Smooth muscle cell (in vitro differentiated cells): Measurements from ENCODE around the gene CDO1. TPM values are rescaled to one million over a fixed set of nuclear protein-coding genes. Genes with fewer than 3 reads are reported as not detected.

ENCODE experiments used
- DNase-seq: peaks from one replicate; lab custom pipeline; 2025; ENCODE audit not compliant: unreplicated experiment; lab: John Stamatoyannopoulos, UW
- H2AFZ ChIP-seq: fragments of 200-600 bp; sonication (generic); 2 replicates; pipeline ENCODE4 v1.6.0; 2016; ENCODE audit warnings: antibody characterized with exemption, low read depth, mild to moderate bottlenecking
- H3F3A ChIP-seq: fragments of 200-600 bp; sonication (generic); 2 replicates; pipeline ENCODE4 v1.6.0; 2017; ENCODE audit warnings: antibody characterized with exemption, low read depth
- H3K27ac ChIP-seq: fragments of 200-600 bp; sonication (generic); 2 replicates; pipeline ENCODE4 v1.5.1; 2016; ENCODE audit warnings: low read depth, mild to moderate bottlenecking
- H3K27me3 ChIP-seq: fragments of 200-600 bp; sonication (generic); 2 replicates; pipeline ENCODE4 v1.6.1; 2016; ENCODE audit warnings: low read depth, mild to moderate bottlenecking
- H3K36me3 ChIP-seq: fragments of 200-600 bp; sonication (generic); 2 replicates; pipeline ENCODE4 v1.5.1; 2016; ENCODE audit warnings: low read depth
- H3K4me1 ChIP-seq: fragments of 200-600 bp; sonication (generic); 2 replicates; pipeline ENCODE4 v1.5.1; 2016; ENCODE audit warnings: low read depth
- H3K4me2 ChIP-seq: fragments of 200-600 bp; sonication (generic); 2 replicates; pipeline ENCODE4 v1.6.0; 2016; ENCODE audit warnings: mild to moderate bottlenecking
- H3K4me3 ChIP-seq: fragments of 200-600 bp; sonication (generic); 2 replicates; pipeline ENCODE4 v1.5.1; 2016; ENCODE audit warnings: mild to moderate bottlenecking
- H3K79me2 ChIP-seq: fragments of 200-600 bp; sonication (generic); 2 replicates; pipeline ENCODE4 v1.6.0; 2016; ENCODE audit warnings: low read depth, mild to moderate bottlenecking
- H3K9ac ChIP-seq: fragments of 200-600 bp; sonication (generic); 2 replicates; pipeline ENCODE4 v1.6.0; 2016; ENCODE audit warnings: low read depth
- H3K9me3 ChIP-seq: fragments of 200-600 bp; sonication (generic); replicated peaks from 2 replicates; pipeline ENCODE4 v1.5.1; 2016; ENCODE audit warnings: low read depth
- H4K20me1 ChIP-seq: fragments of 200-600 bp; sonication (generic); 2 replicates; pipeline ENCODE4 v1.6.0; 2016; ENCODE audit warnings: low read depth
- WGBS: methylation state at CpG from one replicate; pipeline ENCODE4 v1.1.7; 2016; ENCODE audit warnings: low lambda C conversion rate; 5-methylcytosine and 5-hydroxymethylcytosine counted together
- polyA plus RNA-seq: library from polyadenylated mRNA; unstranded; fragments of >200 nt; fragmentation: Nextera tagmentation; extraction: Ambion mirVana; gene quantifications from 2 replicates; pipeline ENCODE4 v1.2.1, GENCODE V29; 2016
- total RNA-seq: library from RNA; depleted of rRNA; stranded (reverse); fragments of >200 nt; gene quantifications from 2 replicates; pipeline ENCODE4 v1.2.3, GENCODE V29; 2014
- TF ChIP-seq, protein P1 (sequence below): fragments of 200-600 bp; sonication (generic); IDR thresholded peaks from 2 replicates; pipeline ENCODE4 v1.5.1; 2017; ENCODE audit warnings: borderline replicate concordance, mild to moderate bottlenecking, antibody characterized with exemption; ENCODE audit not compliant: insufficient read depth, poor library complexity, severe bottlenecking

Gene CDO1
- total and polyA plus RNA-seq, 2 experiments from 2014 or later, result 26.3 to 48.4 TPM

DNA sequence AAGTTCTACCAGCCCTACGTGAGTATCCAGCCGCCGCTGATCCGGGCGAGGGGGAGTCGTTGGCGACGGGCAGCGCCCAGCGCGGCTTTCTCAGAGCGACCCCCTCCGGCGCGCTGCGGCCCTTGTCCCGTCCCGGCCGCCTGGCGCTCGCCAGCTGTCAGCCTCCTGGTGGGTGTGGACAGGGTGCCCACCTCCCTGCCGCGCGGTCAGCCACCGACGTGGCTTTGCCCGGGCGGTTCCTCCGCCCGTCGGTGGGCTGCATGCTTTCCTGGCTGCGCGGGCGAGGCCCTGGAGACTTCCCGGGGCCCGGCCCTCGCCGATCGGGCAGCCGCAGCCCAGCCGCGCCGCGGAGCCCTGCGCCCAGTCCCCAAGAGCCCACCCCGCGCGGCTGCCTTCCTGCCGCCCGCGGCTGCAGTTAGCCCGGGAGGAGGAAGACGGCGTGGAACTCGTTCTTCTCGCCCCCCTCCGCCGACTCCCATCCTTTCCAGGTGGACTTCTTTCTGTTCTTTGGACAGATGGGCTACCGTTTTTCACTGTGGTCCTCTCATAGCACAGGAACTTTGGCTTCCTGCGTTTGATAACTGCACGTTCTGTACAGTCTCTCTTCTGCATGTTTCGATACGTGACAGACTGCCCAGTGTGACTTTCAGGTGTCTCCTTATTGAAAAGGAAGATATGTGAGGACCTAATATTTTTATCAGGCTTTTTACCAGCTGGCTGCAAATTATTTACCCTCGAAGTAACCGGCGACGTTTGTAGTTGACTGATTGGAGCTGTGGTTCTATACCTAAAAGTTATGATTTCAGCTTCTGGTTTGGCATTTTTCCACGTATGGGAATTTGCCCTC, 25.9 kb upstream of the CDO1 start:
- Histone ChIP-seq H3K4me1 (peaks cover 15% of the 10 kb centered on the region), H3K36me3 (no peaks in the 10 kb centered on the region), H3K27ac (peak overlapping the region; percentile 87), H3K9ac (peak overlapping the region; percentile 92), H4K20me1 (peaks cover 83% of the 10 kb centered on the region), H3K79me2 (peaks cover 95% of the 10 kb centered on the region), H3K27me3 (no peaks in the 10 kb centered on the region), H2AFZ (peak overlapping the region; percentile 84), H3F3A (no peaks in the 10 kb centered on the region), H3K4me3 (peak overlapping the region; percentile 96), H3K4me2 (peak overlapping the region; percentile 85), H3K9me3 (no peaks in the 10 kb centered on the region)
- TF ChIP-seq, protein P1, sequence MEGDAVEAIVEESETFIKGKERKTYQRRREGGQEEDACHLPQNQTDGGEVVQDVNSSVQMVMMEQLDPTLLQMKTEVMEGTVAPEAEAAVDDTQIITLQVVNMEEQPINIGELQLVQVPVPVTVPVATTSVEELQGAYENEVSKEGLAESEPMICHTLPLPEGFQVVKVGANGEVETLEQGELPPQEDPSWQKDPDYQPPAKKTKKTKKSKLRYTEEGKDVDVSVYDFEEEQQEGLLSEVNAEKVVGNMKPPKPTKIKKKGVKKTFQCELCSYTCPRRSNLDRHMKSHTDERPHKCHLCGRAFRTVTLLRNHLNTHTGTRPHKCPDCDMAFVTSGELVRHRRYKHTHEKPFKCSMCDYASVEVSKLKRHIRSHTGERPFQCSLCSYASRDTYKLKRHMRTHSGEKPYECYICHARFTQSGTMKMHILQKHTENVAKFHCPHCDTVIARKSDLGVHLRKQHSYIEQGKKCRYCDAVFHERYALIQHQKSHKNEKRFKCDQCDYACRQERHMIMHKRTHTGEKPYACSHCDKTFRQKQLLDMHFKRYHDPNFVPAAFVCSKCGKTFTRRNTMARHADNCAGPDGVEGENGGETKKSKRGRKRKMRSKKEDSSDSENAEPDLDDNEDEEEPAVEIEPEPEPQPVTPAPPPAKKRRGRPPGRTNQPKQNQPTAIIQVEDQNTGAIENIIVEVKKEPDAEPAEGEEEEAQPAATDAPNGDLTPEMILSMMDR, result peak; percentile 30
- WGBS, result under 1% methylated on average over 58 of the region's 68 CpGs
- DNase-seq, result no peak

DNA sequence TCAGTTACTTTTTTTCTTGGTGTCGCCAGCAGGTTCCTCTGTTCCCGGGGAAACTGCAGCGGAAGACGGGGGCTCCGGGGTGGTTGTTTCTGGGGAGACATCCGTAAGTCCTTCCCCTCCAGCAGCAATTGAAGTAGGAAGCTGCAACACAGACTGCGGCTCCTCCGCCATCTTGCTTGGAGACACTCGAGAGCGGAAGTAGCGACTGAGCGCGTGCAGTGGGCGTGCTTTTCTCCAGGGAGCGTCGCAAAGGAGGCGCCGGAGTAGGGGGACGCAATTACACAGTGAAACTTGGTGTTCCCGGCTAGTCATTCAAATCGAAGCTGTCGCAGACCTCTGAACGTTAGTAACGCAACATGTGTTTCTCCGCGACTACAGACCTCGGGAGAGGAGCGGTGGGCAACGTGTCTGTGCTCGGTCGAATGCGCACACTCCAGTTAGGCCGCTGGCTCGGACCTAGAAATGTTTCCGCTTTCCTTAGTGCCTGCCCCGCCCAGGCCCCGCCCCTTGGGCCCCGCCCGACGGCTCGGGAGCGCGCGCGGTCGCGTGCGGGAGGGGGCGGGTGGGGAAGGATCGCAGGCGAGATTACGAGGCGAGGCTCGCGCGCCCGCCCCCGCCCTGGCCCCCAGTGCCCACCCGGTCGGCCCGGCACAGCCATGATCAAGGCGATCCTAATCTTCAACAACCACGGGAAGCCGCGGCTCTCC, 25.1 kb upstream of the CDO1 start, which contains the start of the genes AP3S1 and ATG12:
TSS of gene AP3S1 (plus strand) at position 554 of the 707 bp plus-strand sequence. CDS start at position 657, 103 bp downstream.
TSS of gene ATG12 (minus strand) at position 184 of the 707 bp plus-strand sequence. CDS start at position 171, 13 bp downstream.
- H3K9me3 ChIP-seq, result no peaks in the 10 kb centered on the region
- H4K20me1 ChIP-seq, result peaks cover 81% of the 10 kb centered on the region
- peak within 1 kb of the TSS; percentile 87 for H3K27ac ChIP-seq
- H3K9ac ChIP-seq, result peak within 1 kb of the TSS; percentile 92
- H3K79me2 ChIP-seq, result peaks cover 95% of the 10 kb centered on the region
- TF ChIP-seq, protein P1, result no peak
- no peaks in the 10 kb centered on the region for H3F3A ChIP-seq
- WGBS, result 4% methylated on average over 46 of the region's 65 CpGs
- DNase-seq, result peak; percentile 70
- H2AFZ ChIP-seq, result peak within 1 kb of the TSS; percentile 84
- peak within 1 kb of the TSS; percentile 85 for H3K4me2 ChIP-seq
- peaks cover 4% of the 10 kb centered on the region for H3K36me3 ChIP-seq
- H3K27me3 ChIP-seq, result no peaks in the 10 kb centered on the region
- H3K4me3 ChIP-seq, result peak within 1 kb of the TSS; percentile 96
- peaks cover 15% of the 10 kb centered on the region for H3K4me1 ChIP-seq

DNA sequence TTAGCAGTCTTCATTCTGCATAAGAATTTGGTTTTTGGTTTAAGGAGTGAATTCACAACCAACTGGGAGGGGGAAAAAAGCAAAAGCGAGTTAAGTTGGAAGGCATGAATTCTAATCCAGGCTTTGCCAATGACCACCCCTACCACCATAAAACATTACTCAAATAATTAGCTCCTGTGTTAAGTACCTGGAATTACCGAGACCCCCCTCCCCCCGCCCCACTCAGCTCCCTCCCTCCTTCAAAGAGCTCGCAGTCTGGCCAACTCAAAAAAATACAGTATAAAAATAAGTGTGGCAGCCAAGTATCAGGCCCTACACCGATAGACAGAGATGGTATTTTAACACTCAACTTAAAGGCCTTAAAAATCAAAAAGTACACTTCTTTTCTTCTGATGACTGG, 24.4 kb upstream of the CDO1 start:
- H3K27ac ChIP-seq, result peak overlapping the region; percentile 87
- TF ChIP-seq, protein P1, result no peak
- DNase-seq, result no peak
- H3K9ac ChIP-seq, result peak overlapping the region; percentile 92
- H2AFZ ChIP-seq, result peak overlapping the region; percentile 84
- H3K4me2 ChIP-seq, result peak overlapping the region; percentile 85
- peaks cover 15% of the 10 kb centered on the region for H3K4me1 ChIP-seq
- H4K20me1 ChIP-seq, result peaks cover 75% of the 10 kb centered on the region
- H3F3A ChIP-seq, result no peaks in the 10 kb centered on the region
- peaks cover 91% of the 10 kb centered on the region for H3K79me2 ChIP-seq
- no peaks in the 10 kb centered on the region for H3K27me3 ChIP-seq
- peaks cover 7% of the 10 kb centered on the region for H3K36me3 ChIP-seq
- WGBS, result 0% methylated on average over 5 of the region's 5 CpGs
- H3K4me3 ChIP-seq, result peak overlapping the region; percentile 96
- no peaks in the 10 kb centered on the region for H3K9me3 ChIP-seq
